Tibial artery (tissue), 4 donors: ENCODE results near the gene ENAM.
"Not testable (repeated sequence)": the region's sequence is repeated elsewhere in the genome, so short reads cannot be mapped to it uniquely, and the experiment has no call there.

Source experiments
- DNase-seq, 2 donors: peaks; one replicate each; pipeline ENCODE4 v3.0.0-alpha.2; 2019
- H3K27ac ChIP-seq, 2 donors: fragments of 200-600 bp; sonication (generic) in 1 of 2; 1 replicate in 1 of 2; 2 replicates in 1 of 2; pipeline ENCODE4 v1.5.1; 2018 to 2019; ENCODE audit warnings: mild to moderate bottlenecking in 1 of 2
- H3K27me3 ChIP-seq, 2 donors: fragments of 200-600 bp; sonication (generic) in 1 of 2; one replicate each; pipeline versions ENCODE4 v1.5.1 to v1.6.0; 2016 to 2019
- H3K36me3 ChIP-seq, 3 donors: fragments of 200-600 bp; sonication (generic) in 2 of 3; one replicate each; pipeline ENCODE4 v1.5.1; 2016 to 2019; ENCODE audit warnings: mild to moderate bottlenecking in 2 of 3
- H3K4me1 ChIP-seq, 4 donors: fragments of 200-600 bp; sonication (generic) in 2 of 4; 1 replicate in 3 of 4; 2 replicates in 1 of 4; pipeline ENCODE4 v1.5.1; 2016 to 2019
- H3K4me3 ChIP-seq, 2 donors: fragments of 200-600 bp; sonication (generic) in 1 of 2; 1 replicate in 1 of 2; 2 replicates in 1 of 2; pipeline ENCODE4 v1.5.1; 2018 to 2019; ENCODE audit warnings: mild to moderate bottlenecking in 2 of 2
- H3K9me3 ChIP-seq, 3 donors: fragments of 200-600 bp; sonication (generic) in 1 of 3; one replicate each; pipeline ENCODE4 v1.5.1; 2016 to 2019
- CTCF ChIP-seq, 2 experiments: fragments of 200-600 bp in 1 of 2; fragments of 450-650 bp in 1 of 2; IDR thresholded peaks; one replicate each; pipeline ENCODE4 v1.5.1; 2017 to 2019; ENCODE audit warnings: antibody characterized with exemption in 2 of 2, mild to moderate bottlenecking in 1 of 2, moderate library complexity in 1 of 2
- intact Hi-C: fragments of 100-400 bp; cut with DNase I; formaldehyde crosslinking; loops from one replicate; pipeline ENCODE4 v1.15.0; 2023; ENCODE audit warnings: low total_unique reads

ENAM gene

GRCh38 chr4:70660106-70660505 lies 31.6 kb downstream of the ENAM start:
- no peak overlapping the region for H3K4me3 ChIP-seq
- H3K36me3 ChIP-seq, result no peaks in the 10 kb centered on the region
- intact Hi-C loops, result no loop called here
- no peak for TF ChIP-seq CTCF (IDR thresholded peaks at IDR 0.05)
- no peaks in the 10 kb centered on the region for H3K4me1 ChIP-seq
- H3K9me3 ChIP-seq, result no peaks in the 10 kb centered on the region
- no peaks in the 10 kb centered on the region for H3K27me3 ChIP-seq
- no peak overlapping the region for H3K27ac ChIP-seq
- no peak for DNase-seq

GRCh38 chr4:70661309-70661922 lies 32.9 kb downstream of the ENAM start:
- H3K4me3 ChIP-seq, H3K9me3 ChIP-seq, intact Hi-C loops, H3K36me3 ChIP-seq, H3K27ac ChIP-seq, H3K4me1 ChIP-seq, H3K27me3 ChIP-seq, DNase-seq: not testable (repeated sequence)

- intact Hi-C loops, result no loop called here
- H3K9me3 ChIP-seq, result no peaks in the 10 kb centered on the region
- H3K27me3 ChIP-seq, result no peaks in the 10 kb centered on the region
- DNase-seq, result no peak
- no peak within 1 kb of the TSS for H3K4me3 ChIP-seq
- H3K36me3 ChIP-seq, result no peaks in the 10 kb centered on the region
- no peak within 1 kb of the TSS for H3K27ac ChIP-seq
- TF ChIP-seq CTCF (IDR thresholded peaks at IDR 0.05), result no peak
- H3K4me1 ChIP-seq, result no peaks in the 10 kb centered on the region
Measured at GRCh38 chr4:70666369-70666768, 37.8 kb downstream of the ENAM start, which contains the start of gene JCHAIN. TSS of gene JCHAIN (minus strand) at chr4:70666508. CDS start at chr4:70666490, 18 bp downstream.

- no peak for TF ChIP-seq CTCF (IDR thresholded peaks at IDR 0.05)
- no peaks in the 10 kb centered on the region for H3K4me1 ChIP-seq
- no peaks in the 10 kb centered on the region for H3K27me3 ChIP-seq
- no peaks in the 10 kb centered on the region for H3K9me3 ChIP-seq
- no peak for DNase-seq
- H3K4me3 ChIP-seq, result no peak overlapping the region
- intact Hi-C loops, result no loop called here
- H3K27ac ChIP-seq, result peak overlapping the region in 1 of 2 donors; percentile 24
- H3K36me3 ChIP-seq, result no peaks in the 10 kb centered on the region
Measured at GRCh38 chr4:70667740-70668535, 39.4 kb downstream of the ENAM start.

GRCh38 chr4:70670332-70671014 lies 41.9 kb downstream of the ENAM start:
- Histone ChIP-seq H3K27me3 (no peaks in the 10 kb centered on the region), H3K4me3 (no peak overlapping the region), H3K36me3 (no peaks in the 10 kb centered on the region), H3K27ac (no peak overlapping the region), H3K9me3 (no peaks in the 10 kb centered on the region), H3K4me1 (no peaks in the 10 kb centered on the region)
- TF ChIP-seq CTCF (IDR thresholded peaks at IDR 0.05), result no peak
- DNase-seq, result no peak
- intact Hi-C loops, result no loop called here

GRCh38 chr4:70671091-70671490 lies 42.5 kb downstream of the ENAM start:
- DNase-seq, result no peak
- TF ChIP-seq CTCF (IDR thresholded peaks at IDR 0.05), result no peak
- intact Hi-C loops, result no loop called here
- Histone ChIP-seq H3K4me1 (no peaks in the 10 kb centered on the region), H3K9me3 (no peaks in the 10 kb centered on the region), H3K27me3 (no peaks in the 10 kb centered on the region), H3K4me3 (no peak overlapping the region), H3K36me3 (no peaks in the 10 kb centered on the region), H3K27ac (no peak overlapping the region)
